Femur (tissue), 1 donor: ENCODE measurements around the gene NEUROD1.
A peak's percentile ranks its signal among the peaks of the same experiment; 100 is the strongest.
"Not testable (repeated sequence)": the region's sequence is repeated elsewhere in the genome, so short reads cannot be mapped to it uniquely, and the experiment has no call there.

ENCODE experiments used
- DNase-seq: peaks from one replicate; pipeline ENCODE4 v3.0.0-alpha.2; 2017

The NEUROD1 gene

GRCh38 chr2:181680055-181680936 lies at the start of gene NEUROD1:
Gene NEUROD1 (minus strand): TSS chr2:181680517. CDS start chr2:181678860, 1,657 bp downstream.
- DNase-seq: no peak

GRCh38 chr2:181725476-181725875 lies 45.2 kb upstream of the NEUROD1 start:
- DNase-seq: no peak

DNA sequence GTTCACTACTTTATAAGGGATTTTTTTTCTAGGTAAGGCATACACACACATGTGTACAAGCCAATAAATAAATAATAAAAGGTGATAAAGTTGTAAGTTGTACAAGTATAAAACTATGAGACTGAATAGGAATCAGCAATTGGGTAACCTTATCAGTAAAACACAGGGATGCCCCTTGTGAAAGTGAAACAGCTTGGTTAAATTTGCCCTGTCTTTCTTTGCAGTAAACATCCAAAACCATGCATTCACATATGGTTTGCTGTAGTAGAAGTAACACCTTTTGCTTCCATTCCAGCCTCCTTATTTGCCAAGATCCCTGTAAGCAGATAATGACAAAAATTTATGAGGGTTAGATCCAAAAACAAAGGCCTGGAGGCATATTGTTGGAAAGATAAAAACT lies 44.3 kb upstream of the NEUROD1 start:
- DNase-seq: no peak

DNA sequence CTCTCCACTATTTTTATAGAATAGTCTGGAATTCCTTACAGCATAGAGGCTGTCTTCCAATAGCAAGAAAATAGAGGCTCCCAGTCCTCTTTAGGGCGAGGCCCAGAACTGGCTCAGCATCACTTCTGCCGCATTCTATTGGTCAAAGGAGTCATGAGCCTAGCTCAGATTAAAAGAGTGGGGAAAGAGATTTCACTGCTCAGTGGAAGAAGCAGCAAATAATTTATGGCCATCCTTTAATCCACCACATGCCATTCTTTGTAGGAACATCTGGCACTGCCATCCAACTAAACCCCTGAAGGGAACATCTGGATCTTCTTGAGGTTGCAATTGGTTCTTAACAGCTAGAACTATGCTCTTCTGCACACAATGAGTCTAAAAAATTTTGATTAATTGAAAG lies 43.4 kb upstream of the NEUROD1 start:
- no peak for DNase-seq

DNA sequence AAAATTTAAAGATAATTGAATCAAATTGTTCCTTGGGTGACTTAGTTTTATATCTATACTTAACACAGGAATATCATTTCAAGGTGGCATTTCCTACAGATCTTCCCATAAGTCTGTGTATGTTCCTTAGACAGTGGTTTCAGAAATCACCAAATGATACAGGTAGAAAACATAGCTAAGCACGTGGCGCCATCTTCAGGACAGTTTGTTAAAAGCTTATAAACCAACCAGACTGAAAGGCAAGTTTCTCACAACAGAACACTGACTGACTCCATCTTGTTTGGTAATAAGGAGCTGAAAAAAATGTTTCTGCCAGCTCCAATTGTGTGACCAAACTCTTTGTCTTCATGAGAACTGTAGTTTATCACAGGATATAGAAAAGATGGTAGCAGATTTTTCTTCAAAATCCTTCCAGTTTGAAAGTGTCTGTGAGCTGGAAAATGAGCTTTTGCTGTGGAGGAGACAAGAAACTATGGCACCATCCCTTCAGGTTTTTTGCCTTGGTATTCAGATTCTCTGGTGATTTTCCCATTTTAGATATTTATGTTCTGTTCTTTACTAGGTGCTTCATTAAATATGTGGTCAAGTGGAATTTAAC lies 34.8 kb upstream of the NEUROD1 start:
- DNase-seq: peak; percentile 77

DNA sequence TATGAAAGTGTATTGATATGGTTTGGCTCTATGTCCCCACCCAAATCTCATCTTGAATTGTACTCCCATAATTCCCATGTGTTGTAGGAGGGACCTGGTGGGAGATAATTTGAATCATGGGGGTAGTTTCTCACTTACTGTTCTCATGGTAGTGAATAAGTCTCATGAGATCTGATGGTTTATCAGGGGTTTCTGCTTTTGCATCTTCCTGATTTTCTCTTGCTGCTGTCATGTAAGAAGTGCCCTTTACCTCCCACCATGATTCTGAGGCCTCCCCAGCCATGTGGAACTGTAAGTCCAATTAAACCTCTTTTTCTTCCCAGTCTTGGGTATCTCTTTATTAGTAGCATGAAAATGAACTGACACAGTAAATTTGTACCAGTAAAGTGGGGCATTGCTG lies 30.7 kb upstream of the NEUROD1 start:
- not testable (repeated sequence) for DNase-seq

DNA sequence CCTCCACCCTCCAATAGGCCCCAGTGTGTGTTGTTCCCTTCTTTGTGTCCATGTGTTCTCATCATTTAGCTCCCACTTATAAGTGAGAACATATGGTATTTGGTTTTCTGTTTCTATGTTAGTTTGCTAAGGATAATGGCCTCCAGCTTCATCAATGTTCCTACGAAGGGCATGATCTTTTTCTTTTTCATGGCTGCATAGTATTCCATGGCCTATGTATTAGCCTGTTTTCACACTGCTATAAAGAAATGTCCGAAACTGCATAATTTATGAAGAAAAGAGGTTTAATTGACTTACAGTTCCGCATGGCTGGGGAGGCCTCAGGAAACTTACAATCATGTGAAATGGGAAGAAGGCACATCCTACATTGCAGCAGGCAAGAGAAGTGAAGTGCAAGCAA lies 22.2 kb upstream of the NEUROD1 start:
- not testable (repeated sequence) for DNase-seq

- DNase-seq: no peak
These were observed 17.9 kb upstream of the NEUROD1 start for GRCh38 chr2:181698223-181698622.

- DNase-seq: no peak
These were observed 17.3 kb upstream of the NEUROD1 start for GRCh38 chr2:181697571-181697970.

GRCh38 chr2:181697126-181697525 lies 16.8 kb upstream of the NEUROD1 start:
- no peak for DNase-seq

DNA sequence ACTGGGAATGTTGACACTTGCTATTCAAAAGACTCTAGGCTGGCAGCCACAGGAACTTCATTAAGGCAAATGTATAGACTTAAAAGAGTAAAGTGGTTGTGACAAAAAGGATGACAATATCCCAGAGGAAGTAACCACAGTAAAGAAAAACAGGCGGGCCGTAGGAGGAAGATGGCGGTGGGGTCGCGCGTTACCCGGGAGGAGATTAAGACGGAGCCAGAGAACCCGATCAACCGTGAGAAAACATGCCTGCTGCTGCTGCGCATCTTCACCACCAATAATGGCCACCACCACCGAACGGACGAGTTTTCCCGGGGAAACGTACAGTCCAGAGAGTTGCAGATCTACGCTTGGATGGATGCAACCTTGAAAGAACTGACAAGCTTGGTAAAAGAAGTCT lies 14.0 kb upstream of the NEUROD1 start:
- DNase-seq: no peak

- DNase-seq: no peak
These were observed 10.5 kb upstream of the NEUROD1 start for GRCh38 chr2:181690860-181691259.

DNA sequence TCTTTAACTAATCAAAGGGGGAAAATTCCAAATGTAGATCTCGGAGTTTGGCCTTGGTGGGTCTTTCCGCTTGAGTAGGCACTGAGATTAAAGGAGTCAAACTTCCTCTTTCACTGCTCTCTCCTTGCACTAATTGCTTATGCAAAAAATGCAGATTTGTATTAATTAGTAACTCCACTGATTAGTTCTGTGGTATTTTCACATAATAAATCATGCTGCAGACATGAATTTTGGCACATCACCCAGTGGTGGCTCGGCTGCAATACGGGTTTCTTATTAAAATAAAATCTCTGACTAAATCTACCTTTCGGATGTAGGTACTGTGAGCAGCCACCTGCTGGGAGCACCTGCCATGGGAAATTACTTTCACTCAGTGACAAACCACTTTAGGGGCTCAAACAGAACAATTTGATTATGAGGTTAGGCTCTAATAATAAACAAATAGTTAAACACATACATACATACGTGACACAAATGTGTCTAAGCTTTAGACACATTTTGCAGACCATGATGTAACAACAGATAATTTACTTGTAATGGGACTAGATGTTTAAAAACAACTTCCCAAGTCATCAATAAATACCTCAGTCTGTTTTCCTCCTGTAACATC lies 6.4 kb upstream of the NEUROD1 start:
- no peak for DNase-seq

DNA sequence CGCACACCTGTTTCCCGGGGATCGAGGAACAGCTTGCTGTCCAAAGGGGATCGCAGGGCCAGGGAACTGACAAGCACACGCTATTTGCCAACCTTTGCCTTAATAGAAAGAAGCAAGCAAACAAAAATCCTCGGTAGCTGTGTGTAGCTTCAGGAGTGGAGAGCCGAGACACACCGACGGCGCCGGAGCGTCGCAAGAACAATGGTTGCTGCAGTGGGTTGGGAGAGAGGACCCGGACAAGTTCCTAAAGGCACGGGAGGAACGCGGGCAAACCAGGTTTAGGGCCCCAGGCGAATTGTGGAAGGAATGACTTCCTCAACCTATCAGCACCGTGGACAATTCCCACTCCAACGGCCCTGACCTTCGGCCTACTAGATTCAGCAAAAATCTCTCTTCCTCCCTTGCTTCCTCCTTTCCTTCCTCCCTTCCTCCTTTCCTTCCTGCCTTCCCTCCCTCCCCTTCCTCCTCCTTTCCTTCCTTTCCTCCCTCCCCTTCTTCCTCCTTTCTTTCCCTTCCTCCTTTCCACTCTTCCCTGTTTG lies 4.9 kb upstream of the NEUROD1 start:
- no peak for DNase-seq

GRCh38 chr2:181684454-181685149 lies 4.3 kb upstream of the NEUROD1 start:
- no peak for DNase-seq

- no peak for DNase-seq
These were observed 3.5 kb upstream of the NEUROD1 start for GRCh38 chr2:181683518-181684453.

- DNase-seq: no peak
These were observed 2.6 kb upstream of the NEUROD1 start for GRCh38 chr2:181682795-181683517.

DNA sequence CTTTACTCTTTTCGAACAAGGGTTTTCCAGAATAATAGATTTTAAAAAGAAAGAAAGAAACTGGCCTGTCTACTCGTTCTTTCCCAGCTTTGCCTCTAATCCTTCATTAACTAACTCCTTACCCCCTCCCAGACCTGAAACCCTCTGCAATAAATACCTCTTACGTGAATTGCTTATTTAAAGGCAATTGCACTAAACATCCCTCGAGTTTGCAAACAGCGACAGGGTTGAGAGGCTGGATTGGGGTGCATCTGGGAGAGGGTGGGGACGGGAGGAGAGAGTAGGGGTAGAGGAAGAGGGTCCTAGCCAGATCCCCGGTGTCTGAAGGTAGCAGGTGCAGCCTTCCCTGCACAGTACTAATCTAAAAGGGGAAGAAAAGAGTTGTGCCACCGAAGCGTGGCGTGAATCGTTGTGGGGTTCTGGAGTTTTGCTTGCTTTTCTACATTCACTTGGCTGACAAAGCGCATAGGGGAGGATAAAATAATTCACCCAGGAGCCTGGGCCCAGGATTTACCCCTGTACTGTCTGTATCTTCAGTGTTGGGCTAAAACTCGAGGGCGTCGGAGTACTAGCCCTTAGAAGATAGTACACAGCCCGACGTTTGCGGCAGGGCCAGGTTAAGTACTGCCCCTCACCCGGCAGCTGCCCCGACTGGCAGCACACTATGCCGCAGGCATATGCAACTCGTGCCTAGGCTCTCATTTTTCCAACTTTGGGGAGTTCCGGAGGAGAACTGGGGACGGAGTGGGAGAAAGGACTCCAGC lies 1.9 kb upstream of the NEUROD1 start:
- no peak for DNase-seq

GRCh38 chr2:181680937-181681811 lies 857 bp upstream of the NEUROD1 start:
- no peak for DNase-seq
